ENCODE data around the gene PRIM2. TPM values are rescaled to one million over a fixed set of nuclear protein-coding genes. Genes with fewer than 3 reads are reported as not detected.

The PRIM2 gene
- polyA plus RNA-seq, 1 donor from 2014 or later, result 10.0 TPM

- Histone ChIP-seq H3K27ac (ENCODE audit: low read length) (no peak overlapping the region), H3K9me3 (ENCODE audit: low read length) (no peaks in the 10 kb centered on the region), H3F3A (ENCODE audit: insufficient read depth, low read length, poor library complexity, severe bottlenecking) (no peaks in the 10 kb centered on the region), H3K27me3 (ENCODE audit: insufficient read depth, low read depth, low read length) (no peaks in the 10 kb centered on the region), H2AFZ (ENCODE audit: low read depth, low read length) (no peak overlapping the region), H3K4me2 (ENCODE audit: low read length) (no peak overlapping the region), H3K36me3 (ENCODE audit: insufficient read depth, low read length) (no peaks in the 10 kb centered on the region), H4K20me1 (ENCODE audit: insufficient read depth) (no peaks in the 10 kb centered on the region), H3K4me3 (ENCODE audit: low read length) (no peak overlapping the region), H3K9me2 (ENCODE audit: insufficient read depth, low read length) (no peaks in the 10 kb centered on the region), H3K79me2 (replicated peaks; ENCODE audit: insufficient read depth, low read length) (no peaks in the 10 kb centered on the region), H3K9ac (ENCODE audit: low read length) (no peak overlapping the region)
- TF ChIP-seq REST (IDR thresholded peaks at IDR 0.05; ENCODE audit: borderline replicate concordance) (no peak), RAD21 (conservative IDR thresholded peaks at IDR 0.05) (no peak)
Observed at GRCh38 chr6:57294862-57295445, 22.5 kb upstream of the PRIM2 start.

- no peaks in the 10 kb centered on the region for H3K36me3 ChIP-seq (ENCODE audit: insufficient read depth, low read length)
- no peaks in the 10 kb centered on the region for H3K27me3 ChIP-seq (ENCODE audit: insufficient read depth, low read depth, low read length)
- H3K9ac ChIP-seq (ENCODE audit: low read length), result no peak overlapping the region
- H3K4me3 ChIP-seq (ENCODE audit: low read length), result no peak overlapping the region
- TF ChIP-seq CTCF (IDR thresholded peaks at IDR 0.05; ENCODE audit: poor library complexity, severe bottlenecking), result no peak
- no peak for TF ChIP-seq SMC3 (conservative IDR thresholded peaks at IDR 0.05; ENCODE audit: poor library complexity)
- H3K9me3 ChIP-seq (ENCODE audit: low read length), result no peaks in the 10 kb centered on the region
- H3K79me2 ChIP-seq (replicated peaks; ENCODE audit: insufficient read depth, low read length), result no peaks in the 10 kb centered on the region
- no peaks in the 10 kb centered on the region for H3F3A ChIP-seq (ENCODE audit: insufficient read depth, low read length, poor library complexity, severe bottlenecking)
- no peak overlapping the region for H2AFZ ChIP-seq (ENCODE audit: low read depth, low read length)
- no peaks in the 10 kb centered on the region for H3K9me2 ChIP-seq (ENCODE audit: insufficient read depth, low read length)
- H3K27ac ChIP-seq (ENCODE audit: low read length), result no peak overlapping the region
- H4K20me1 ChIP-seq (ENCODE audit: insufficient read depth), result no peaks in the 10 kb centered on the region
- no peak overlapping the region for H3K4me2 ChIP-seq (ENCODE audit: low read length)
Observed at GRCh38 chr6:57297505-57297904, 19.9 kb upstream of the PRIM2 start.

- Histone ChIP-seq H3K9me3 (ENCODE audit: low read length) (no peaks in the 10 kb centered on the region), H2AFZ (ENCODE audit: low read depth, low read length) (no peak overlapping the region), H3K9me2 (ENCODE audit: insufficient read depth, low read length) (no peaks in the 10 kb centered on the region), H3K36me3 (ENCODE audit: insufficient read depth, low read length) (no peaks in the 10 kb centered on the region), H3F3A (ENCODE audit: insufficient read depth, low read length, poor library complexity, severe bottlenecking) (no peaks in the 10 kb centered on the region), H4K20me1 (ENCODE audit: insufficient read depth) (no peaks in the 10 kb centered on the region), H3K27ac (ENCODE audit: low read length) (no peak overlapping the region), H3K79me2 (replicated peaks; ENCODE audit: insufficient read depth, low read length) (no peaks in the 10 kb centered on the region), H3K4me2 (ENCODE audit: low read length) (no peak overlapping the region), H3K9ac (ENCODE audit: low read length) (no peak overlapping the region), H3K27me3 (ENCODE audit: insufficient read depth, low read depth, low read length) (no peaks in the 10 kb centered on the region), H3K4me3 (ENCODE audit: low read length) (no peak overlapping the region)
- no peak for TF ChIP-seq REST (IDR thresholded peaks at IDR 0.05; ENCODE audit: borderline replicate concordance)
- TF ChIP-seq EZH2 (IDR thresholded peaks at IDR 0.05; ENCODE audit: borderline replicate concordance, insufficient read depth, low read length, poor library complexity, severe bottlenecking), result no peak
- TF ChIP-seq POLR2AphosphoS5 (IDR thresholded peaks at IDR 0.05), result no peak
- TF ChIP-seq CTCF (IDR thresholded peaks at IDR 0.05; ENCODE audit: poor library complexity, severe bottlenecking), result no peak
- no peak for TF ChIP-seq SMC3 (conservative IDR thresholded peaks at IDR 0.05; ENCODE audit: poor library complexity)
- no peak for TF ChIP-seq TAF1 (IDR thresholded peaks at IDR 0.05; ENCODE audit: low read depth)
- TF ChIP-seq EP300 (conservative IDR thresholded peaks at IDR 0.05; ENCODE audit: poor library complexity, severe bottlenecking), result no peak
- TF ChIP-seq RAD21 (conservative IDR thresholded peaks at IDR 0.05), result no peak
- TF ChIP-seq MXI1 (conservative IDR thresholded peaks at IDR 0.05; ENCODE audit: poor library complexity, severe bottlenecking), result no peak
Observed at GRCh38 chr6:57298741-57299140, 18.7 kb upstream of the PRIM2 start.

Measured in neural cell (in vitro differentiated cells).